Activated naive CD8-positive, alpha-beta T cell treated with anti-CD3 and anti-CD28 coated beads, Interleukin-2, amount 50 U/mL, for 16 hours (primary cell): ENCODE results near the gene KARS1.

Experiments used
- DNase-seq: peaks from one replicate; pipeline ENCODE4 v3.0.0-alpha.2; 2020; ENCODE audit warnings: low read depth, low spot score

The KARS1 gene

GRCh38 chr16:75579281-75579834 is 68.1 kb downstream of the KARS1 start:
- DNase-seq = no peak

GRCh38 chr16:75578725-75579124 is 68.7 kb downstream of the KARS1 start:
- no peak for DNase-seq

GRCh38 chr16:75578212-75578611 is 69.3 kb downstream of the KARS1 start:
- no peak for DNase-seq
